GM11168 (cell line): ENCODE measurements around the gene PANX2.
"Not testable (repeated sequence)": the region's sequence is repeated elsewhere in the genome, so short reads cannot be mapped to it uniquely, and the experiment has no call there.

Source experiments
- in situ Hi-C: fragments of 300-500 bp; cut with MboI; formaldehyde crosslinking; loops from one replicate; pipeline ENCODE4 v1.12.0; 2022; ENCODE audit warnings: low sequenced_read_pairs; ENCODE audit not compliant: unreplicated experiment

Gene PANX2

GRCh38 chr22:50168490-50169180 is 1.9 kb upstream of the PANX2 start:
- in situ Hi-C loops, result not testable (repeated sequence)

DNA sequence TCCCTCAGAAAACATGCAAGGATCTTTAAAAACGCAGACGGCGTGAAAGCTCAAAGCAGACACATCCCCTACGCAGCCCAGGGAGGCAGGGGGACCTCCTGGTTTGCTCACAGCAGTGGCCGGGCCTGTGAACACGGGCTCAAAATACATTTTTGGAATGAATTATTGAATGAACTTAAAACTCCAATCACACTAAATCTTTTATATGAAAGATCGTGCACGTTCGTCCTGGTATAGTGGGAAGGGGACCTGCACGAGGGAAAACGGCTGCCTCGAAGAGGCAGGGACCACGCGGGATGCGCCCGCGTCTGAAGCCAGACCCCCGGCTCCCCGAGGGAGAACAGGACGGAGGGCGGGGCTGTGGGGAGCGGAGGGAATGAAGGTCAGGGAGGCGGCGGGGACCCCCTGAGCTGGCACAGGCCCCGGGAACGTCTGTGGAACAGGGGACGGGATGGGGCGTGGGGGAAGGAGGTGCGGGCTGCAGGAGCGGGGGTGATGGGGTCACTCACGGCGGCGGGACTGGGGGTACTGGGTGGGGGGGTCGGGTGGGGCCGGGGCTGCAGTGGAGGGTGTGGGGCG is 1.3 kb upstream of the PANX2 start:
- in situ Hi-C loops, result no loop called here

DNA sequence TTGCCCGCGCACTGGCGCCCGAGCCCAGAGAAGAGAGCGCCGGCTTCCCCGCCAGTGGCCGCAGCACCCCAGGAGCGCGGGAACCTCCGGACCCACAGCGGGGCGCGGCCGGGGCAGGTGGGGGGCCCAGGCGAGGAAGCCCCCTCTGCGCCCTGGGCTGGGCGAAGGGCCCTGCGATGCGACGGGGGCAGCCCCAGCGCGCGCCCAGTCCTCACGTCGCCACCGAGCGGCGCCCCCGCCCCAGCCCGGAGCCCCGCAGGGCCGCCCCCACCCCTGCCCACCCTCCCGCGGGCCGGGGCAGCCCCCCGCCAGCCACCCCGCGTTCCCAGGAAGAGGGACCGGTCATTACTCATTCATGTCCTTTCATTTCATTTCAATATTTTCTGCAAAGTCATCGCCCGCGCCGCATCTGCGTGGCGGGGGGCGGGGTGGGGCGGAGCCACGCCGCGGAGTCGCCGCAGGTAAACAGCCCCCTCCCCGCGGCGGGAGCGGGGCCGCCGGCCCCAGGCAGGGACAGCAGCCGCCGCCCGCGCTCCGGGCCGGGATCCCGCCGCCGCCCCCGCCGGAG is 673 bp upstream of the PANX2 start:
- in situ Hi-C loops, result no loop called here

DNA sequence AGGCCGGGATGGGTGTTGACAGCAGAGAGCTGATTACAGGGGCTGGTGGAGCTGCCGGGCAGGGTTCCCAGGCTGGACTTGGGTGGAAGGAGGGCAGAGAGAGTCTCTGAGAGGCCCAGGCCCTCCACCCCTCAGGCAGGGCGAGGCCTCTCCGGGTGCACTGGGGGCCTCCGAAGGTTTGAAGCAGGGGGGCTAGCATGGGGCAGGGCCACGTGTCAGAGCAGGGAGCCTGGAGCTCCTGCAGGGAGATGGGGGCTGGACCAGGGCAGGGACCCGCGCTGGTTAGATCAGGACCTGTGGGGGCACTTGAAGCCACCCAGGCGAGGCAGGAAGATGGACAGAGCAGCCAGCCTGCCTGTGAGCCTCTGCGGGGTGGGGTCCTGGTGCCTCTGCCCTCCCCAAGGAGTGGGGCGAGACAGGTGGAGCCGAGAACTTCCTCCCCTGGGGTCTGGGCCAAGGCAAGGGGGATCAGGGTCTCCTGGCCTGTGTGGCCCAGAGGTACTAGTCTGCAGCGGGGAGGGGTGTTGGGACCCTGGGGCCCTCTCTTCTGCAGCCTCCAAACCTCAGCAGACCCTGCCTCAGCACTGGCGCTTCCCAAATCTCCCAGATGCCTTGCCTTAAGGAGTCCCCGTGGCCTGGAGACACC is 911 bp downstream of the PANX2 start:
- in situ Hi-C loops, result no loop called here

DNA sequence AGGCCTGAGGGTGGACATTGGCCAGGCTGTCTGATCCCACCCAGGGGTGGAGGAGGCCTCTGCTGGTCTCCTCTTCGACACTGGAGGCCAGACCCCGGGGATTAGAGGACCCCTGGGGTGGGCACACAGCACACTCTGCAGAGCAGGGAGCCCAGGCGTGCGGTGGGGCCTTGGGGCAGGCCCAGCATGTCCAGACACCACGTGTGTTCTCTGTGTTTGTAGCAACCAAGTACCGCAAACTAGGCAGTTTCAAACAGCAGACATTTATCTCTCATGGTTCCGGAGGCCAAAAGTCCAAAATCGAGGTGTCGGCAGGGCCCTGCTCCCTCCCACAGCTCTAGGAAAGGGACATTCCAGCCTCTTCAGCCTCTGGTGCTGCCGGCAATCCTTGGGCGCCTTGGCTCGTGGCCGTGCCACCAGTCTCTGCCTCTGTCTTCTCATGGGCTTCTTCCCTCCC is 1.5 kb downstream of the PANX2 start:
- in situ Hi-C loops, result no loop called here

DNA sequence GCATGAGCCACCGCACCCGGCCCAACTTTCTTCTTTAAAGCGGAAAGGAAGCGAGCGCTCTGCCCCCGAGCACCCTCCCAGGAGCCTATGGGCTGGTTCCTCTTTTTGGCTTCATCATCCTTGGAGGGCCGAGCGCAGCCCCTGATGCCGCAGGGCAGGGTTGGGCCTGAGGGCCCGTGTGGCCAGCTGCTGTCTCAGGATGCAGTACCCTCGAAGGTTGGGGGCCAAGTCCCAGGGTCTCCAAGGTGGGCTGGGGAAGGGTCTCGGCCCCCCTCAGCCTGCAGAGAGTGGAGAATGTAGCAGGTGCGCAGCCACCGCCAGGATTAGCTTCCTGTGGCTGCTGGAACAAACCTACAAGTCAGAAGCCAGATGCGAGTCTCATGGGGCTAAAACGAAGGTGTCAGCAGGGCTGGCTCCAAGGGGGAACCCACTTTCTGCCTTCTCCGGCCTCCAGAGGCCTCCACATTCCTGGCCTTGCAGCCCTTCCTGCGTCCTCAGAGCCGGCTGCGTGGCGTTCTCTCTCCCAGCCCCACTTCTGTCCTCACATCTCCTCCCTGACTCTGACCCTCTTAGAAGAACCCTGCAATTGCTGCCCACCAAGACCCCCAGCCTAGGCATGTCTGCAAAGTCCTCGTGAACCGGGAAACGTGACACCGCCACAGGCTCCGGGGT is 2.9 kb downstream of the PANX2 start:
- in situ Hi-C loops, result no loop called here

GRCh38 chr22:50173983-50174355 is 3.4 kb downstream of the PANX2 start:
- in situ Hi-C loops, result no loop called here

DNA sequence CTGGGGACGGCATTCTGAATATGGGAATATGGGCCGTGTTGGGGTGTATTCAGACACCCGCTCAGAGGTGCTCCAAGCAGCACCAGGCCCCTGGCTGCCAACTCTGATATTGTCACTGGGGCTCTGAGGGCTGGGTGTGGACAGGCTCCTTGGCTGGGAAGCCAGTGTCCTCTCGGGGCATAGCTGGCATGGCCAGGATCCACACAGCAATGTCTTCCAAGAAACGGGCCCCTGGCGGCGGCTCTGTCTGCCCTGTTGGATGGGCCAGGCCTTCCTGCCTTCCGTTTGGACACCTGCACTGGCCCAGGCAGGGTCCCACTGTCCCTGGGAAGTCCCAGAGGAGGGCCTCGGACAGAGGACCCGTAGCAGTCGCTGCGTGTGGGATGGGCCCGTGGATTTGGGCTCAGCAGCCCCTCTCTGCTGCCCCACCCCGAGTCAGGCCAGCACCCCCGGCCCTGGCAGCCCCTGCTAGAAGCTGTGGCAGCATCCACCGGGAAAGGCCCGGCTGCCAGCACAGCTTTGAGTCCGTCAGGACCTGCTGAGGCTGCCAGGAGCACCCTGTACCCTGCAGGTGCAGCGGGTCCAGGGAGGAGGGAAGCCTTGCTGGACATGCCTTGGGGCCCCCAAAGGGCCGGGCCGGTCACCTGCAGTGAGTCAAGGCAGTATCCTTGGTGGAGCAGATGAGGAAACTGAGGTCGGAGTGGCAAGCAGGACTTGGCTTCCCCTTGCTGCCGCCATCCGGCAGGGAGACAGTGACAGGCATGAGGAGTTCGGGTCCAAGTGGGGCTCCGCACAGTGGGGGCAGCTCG is 4.1 kb downstream of the PANX2 start:
- in situ Hi-C loops, result no loop called here

DNA sequence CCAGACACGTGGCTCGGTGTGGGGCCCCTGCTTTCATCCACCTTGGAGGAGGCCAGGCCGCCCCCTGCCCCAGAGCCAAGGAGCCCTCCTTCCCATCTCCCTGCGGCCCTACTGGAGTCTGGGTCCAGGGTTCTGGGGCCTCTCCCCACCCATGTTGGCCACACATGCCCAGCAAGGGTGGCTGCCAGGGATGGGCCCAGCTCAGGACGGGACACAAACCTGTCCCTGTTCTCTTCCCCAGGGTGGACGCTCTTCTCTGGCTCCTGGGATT is 4.6 kb downstream of the PANX2 start:
- in situ Hi-C loops, result no loop called here

DNA sequence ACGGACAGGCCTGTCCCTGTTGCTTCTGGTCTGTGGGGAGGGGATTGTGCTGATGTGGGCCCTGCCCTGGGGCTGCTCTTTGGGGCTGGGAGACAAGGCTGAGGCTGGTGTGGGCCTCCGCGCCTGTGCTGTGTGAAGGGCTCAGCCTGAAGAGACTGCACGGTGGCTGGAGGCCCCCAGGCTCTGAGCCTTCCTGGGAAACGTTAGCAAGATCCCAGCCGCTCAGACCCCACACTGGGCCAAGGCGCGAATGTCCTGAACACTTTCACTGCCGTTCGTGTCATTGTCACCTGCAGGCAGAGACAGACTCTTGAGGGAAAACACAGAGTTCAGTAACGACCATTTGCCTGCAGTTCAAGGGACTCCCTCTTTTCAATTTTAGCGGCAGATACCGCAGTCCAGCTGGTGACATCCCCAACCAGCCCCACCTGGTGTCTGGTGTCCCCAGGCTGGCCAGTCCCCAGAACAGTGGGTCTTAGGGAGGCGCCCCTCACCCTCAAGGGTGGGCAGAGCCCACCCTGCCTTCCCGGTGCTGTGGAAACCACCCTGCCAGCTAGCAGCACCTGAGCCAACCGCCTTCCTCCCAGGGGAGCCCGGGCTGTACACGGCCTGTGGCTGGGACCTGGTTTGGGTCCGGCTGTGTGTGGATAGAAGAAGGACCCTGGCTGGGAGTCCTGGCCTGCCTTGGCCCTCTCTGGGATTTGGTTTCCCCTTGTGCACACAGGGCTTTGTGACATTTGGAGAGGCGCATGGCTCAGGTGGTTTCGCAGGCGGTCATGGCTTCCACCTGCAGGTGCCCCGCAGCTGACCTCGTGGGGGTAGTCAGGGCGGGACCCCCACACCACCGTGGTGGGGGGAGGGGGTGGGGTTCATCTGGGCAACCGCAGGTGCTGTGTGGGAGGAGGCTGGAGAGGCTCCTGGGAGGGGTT is 5.7 kb downstream of the PANX2 start:
- in situ Hi-C loops, result no loop called here

GRCh38 chr22:50176850-50177536 is 6.5 kb downstream of the PANX2 start:
- in situ Hi-C loops, result no loop called here

- in situ Hi-C loops, result no loop called here
Observed at GRCh38 chr22:50177537-50178470, 7.3 kb downstream of the PANX2 start.

GRCh38 chr22:50178471-50178864 is 7.9 kb downstream of the PANX2 start:
- in situ Hi-C loops, result no loop called here

- in situ Hi-C loops, result no loop called here
Observed at GRCh38 chr22:50178871-50179869, 8.6 kb downstream of the PANX2 start.

- in situ Hi-C loops, result no loop called here
Observed at GRCh38 chr22:50179937-50180726, 9.6 kb downstream of the PANX2 start.
